Thyroid gland (tissue), 4 donors: Measurements from ENCODE around the gene TRIM67. TPM values are rescaled to one million over a fixed set of nuclear protein-coding genes. Genes with fewer than 3 reads are reported as not detected.
"Not testable (repeated sequence)": the region's sequence is repeated elsewhere in the genome, so short reads cannot be mapped to it uniquely, and the experiment has no call there.

Experiments
- DNase-seq, 2 donors: peaks; one replicate each; pipeline ENCODE4 v3.0.0-alpha.2; 2019
- H3K27ac ChIP-seq, 3 donors: fragments of 200-600 bp; sonication (generic); 1 replicate in 2 of 3; 2 replicates in 1 of 3; pipeline ENCODE4 v1.5.1; 2016 to 2019; ENCODE audit warnings: mild to moderate bottlenecking in 1 of 3, moderate library complexity in 1 of 3
- H3K27me3 ChIP-seq: fragments of 200-600 bp; sonication (generic); one replicate; pipeline ENCODE4 v1.5.1; 2019
- H3K36me3 ChIP-seq, 2 donors: fragments of 200-600 bp; sonication (generic); one replicate each; pipeline ENCODE4 v1.5.1; 2016 to 2019
- H3K4me1 ChIP-seq, 2 donors: fragments of 200-600 bp; sonication (generic); one replicate each; pipeline ENCODE4 v1.5.1; 2017 to 2019
- H3K4me3 ChIP-seq, 3 donors: fragments of 200-600 bp; sonication (generic); replicated peaks in 1 of 3; 1 replicate in 2 of 3; 2 replicates in 1 of 3; pipeline ENCODE4 v1.5.1; 2016; ENCODE audit warnings: mild to moderate bottlenecking in 1 of 3
- H3K9me3 ChIP-seq: fragments of 200-600 bp; sonication (generic); one replicate; pipeline ENCODE4 v1.5.1; 2017
- POLR2A ChIP-seq, 2 donors: fragments of 450-650 bp; IDR thresholded peaks; one replicate each; pipeline ENCODE4 v1.6.1; 2017; ENCODE audit warnings: antibody characterized with exemption in 2 of 2, mild to moderate bottlenecking in 2 of 2, moderate library complexity in 1 of 2
- WGBS, 2 donors: methylation state at CpG; one replicate each; pipeline ENCODE4 v1.1.5; 2017; 5-methylcytosine and 5-hydroxymethylcytosine counted together
- intact Hi-C: fragments of 100-400 bp; cut with DNase I; formaldehyde crosslinking; loops from one replicate; pipeline ENCODE4 v1.15.1; 2023
- total RNA-seq, 4 donors: library from RNA; depleted of rRNA; stranded (reverse); fragments of >200 nt; gene quantifications; one replicate each; pipeline ENCODE4 v1.2.3, GENCODE V29; 2016
- TF ChIP-seq, protein P1 (sequence below), 6 experiments: fragments of 200-600 bp in 3 of 6; fragments of 450-650 bp in 3 of 6; sonication (generic) in 3 of 6; IDR thresholded peaks; one replicate each; pipeline ENCODE4 v1.5.1; 2016 to 2019; ENCODE audit warnings: antibody characterized with exemption in 6 of 6, mild to moderate bottlenecking in 2 of 6, inconsistent platforms in 1 of 6, moderate library complexity in 1 of 6

TRIM67 gene
- total RNA-seq, 4 donors from 2014 or later: not detected

DNA sequence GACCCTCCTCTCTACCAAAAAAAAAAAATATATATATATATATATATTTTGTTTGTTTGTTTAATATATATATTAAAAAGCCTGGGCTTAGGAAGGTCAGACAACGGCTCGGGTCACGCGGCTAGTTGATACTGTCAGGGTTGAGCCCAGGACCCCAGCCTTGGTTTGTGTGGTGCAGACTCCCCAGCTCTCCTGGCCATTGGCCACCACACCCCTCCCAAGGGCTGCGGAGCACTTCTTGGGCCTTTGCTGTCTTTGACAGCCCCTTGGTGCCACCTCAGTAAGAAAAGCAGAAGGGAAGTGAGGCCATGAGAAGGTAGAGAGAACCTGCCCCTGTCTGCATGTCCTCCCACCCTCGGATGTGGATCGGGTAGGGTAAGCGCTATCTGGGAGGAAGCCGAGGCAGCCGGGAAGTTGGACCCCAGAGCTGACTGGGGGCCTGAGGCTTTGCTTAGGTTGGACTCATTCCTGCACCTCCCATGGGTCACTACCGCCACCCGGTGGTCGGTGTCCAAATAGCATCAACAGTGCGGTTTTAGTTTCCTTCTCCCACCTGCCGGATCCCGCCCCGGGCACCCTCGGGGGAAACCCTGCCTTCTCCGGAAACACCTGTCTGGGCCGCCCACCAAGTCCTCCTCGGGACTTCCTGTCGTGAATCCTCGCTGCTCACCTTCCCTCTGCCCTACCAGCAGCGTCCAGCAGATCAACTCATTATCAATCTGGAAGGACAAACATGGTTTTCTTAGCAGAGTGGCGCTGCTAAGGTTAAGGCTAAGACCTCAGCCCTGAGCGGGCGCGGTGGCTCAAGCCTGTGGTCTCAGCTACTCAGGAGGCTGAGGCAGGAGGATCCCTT, 49.4 kb downstream of the TRIM67 start:
- Histone ChIP-seq H3K9me3 (no peaks in the 10 kb centered on the region), H3K36me3 (no peaks in the 10 kb centered on the region), H3K27me3 (no peaks in the 10 kb centered on the region), H3K4me1 (peaks cover 0 to 9% of the 10 kb centered on the region in 2 donors), H3K27ac (no peak overlapping the region), H3K4me3 (peak overlapping the region in 1 of 3 donors; percentile 27)
- intact Hi-C loops: loop anchor here (5.0 kb wide), 1 partner anchor 294 kb away; no protein-coding TSS in a partner anchor
- 20% methylated on average over 24 to 28 of the region's 28 CpGs for WGBS, 2 donors
- DNase-seq: peak; percentile 83 to 89
- no peak for TF ChIP-seq POLR2A (IDR thresholded peaks at IDR 0.05)
- TF ChIP-seq, protein P1, sequence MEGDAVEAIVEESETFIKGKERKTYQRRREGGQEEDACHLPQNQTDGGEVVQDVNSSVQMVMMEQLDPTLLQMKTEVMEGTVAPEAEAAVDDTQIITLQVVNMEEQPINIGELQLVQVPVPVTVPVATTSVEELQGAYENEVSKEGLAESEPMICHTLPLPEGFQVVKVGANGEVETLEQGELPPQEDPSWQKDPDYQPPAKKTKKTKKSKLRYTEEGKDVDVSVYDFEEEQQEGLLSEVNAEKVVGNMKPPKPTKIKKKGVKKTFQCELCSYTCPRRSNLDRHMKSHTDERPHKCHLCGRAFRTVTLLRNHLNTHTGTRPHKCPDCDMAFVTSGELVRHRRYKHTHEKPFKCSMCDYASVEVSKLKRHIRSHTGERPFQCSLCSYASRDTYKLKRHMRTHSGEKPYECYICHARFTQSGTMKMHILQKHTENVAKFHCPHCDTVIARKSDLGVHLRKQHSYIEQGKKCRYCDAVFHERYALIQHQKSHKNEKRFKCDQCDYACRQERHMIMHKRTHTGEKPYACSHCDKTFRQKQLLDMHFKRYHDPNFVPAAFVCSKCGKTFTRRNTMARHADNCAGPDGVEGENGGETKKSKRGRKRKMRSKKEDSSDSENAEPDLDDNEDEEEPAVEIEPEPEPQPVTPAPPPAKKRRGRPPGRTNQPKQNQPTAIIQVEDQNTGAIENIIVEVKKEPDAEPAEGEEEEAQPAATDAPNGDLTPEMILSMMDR (IDR thresholded peaks at IDR 0.05): peak; percentile 55 to 94 (median 88)

DNA sequence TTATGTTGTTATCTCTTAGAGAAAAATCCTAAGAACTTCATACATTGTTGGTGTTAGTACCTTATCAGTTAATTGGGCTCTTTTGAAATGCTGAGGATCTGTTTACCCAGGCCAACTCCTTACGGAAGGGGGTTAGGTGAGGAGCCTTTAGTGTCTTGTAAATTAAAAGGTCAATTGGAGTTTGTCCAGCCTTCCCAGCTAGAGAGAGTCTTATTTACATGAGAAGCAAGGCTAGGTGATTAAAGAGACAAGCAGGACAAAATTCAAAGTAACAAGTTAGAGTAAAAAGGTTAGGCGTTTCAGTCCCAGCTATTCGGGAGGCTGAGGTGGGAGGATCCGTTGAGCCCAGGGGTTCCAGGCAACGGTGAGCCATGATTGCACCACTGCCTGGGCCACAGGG, 50.4 kb downstream of the TRIM67 start:
- not testable (repeated sequence) for H3K27ac ChIP-seq, H3K36me3 ChIP-seq, H3K4me3 ChIP-seq, DNase-seq, H3K9me3 ChIP-seq, H3K4me1 ChIP-seq, H3K27me3 ChIP-seq
- intact Hi-C loops: loop anchor here (5.0 kb wide), 1 partner anchor 295 kb away; no protein-coding TSS in a partner anchor
- WGBS, 2 donors: 60 to 67% methylated on average over 5 of the region's 5 CpGs

GRCh38 chr1:231213831-231214573, 52.1 kb downstream of the TRIM67 start:
- no peaks in the 10 kb centered on the region for H3K27me3 ChIP-seq
- intact Hi-C loops: loop anchor here (5.0 kb wide), 1 partner anchor 297 kb away; no protein-coding TSS in a partner anchor

GRCh38 chr1:231214918-231215680, 53.2 kb downstream of the TRIM67 start:
- TF ChIP-seq, protein P1 (IDR thresholded peaks at IDR 0.05): no peak
- no peak for TF ChIP-seq POLR2A (IDR thresholded peaks at IDR 0.05)
- Histone ChIP-seq H3K27ac (no peak overlapping the region), H3K9me3 (no peaks in the 10 kb centered on the region), H3K27me3 (no peaks in the 10 kb centered on the region), H3K4me1 (peaks cover 5 to 13% of the 10 kb centered on the region in 2 donors), H3K4me3 (no peak overlapping the region), H3K36me3 (no peaks in the 10 kb centered on the region)
- intact Hi-C loops: loop anchor here (5.0 kb wide), 2 partner anchors 298 to 418 kb away; no protein-coding TSS in a partner anchor
- 77 to 79% methylated on average over 17 of the region's 17 CpGs for WGBS, 2 donors
- DNase-seq: no peak

More at GRCh38 chr1:231213831-231214573, 52.1 kb downstream of the TRIM67 start:
- Histone ChIP-seq H3K4me1 (peaks cover 0 to 9% of the 10 kb centered on the region in 2 donors), H3K9me3 (no peaks in the 10 kb centered on the region), H3K27ac (no peak overlapping the region), H3K4me3 (no peak overlapping the region), H3K36me3 (no peaks in the 10 kb centered on the region)
- TF ChIP-seq POLR2A (IDR thresholded peaks at IDR 0.05): no peak
- TF ChIP-seq, protein P1 (IDR thresholded peaks at IDR 0.05): no peak
- 93 to 98% methylated on average over 14 to 17 of the region's 22 CpGs for WGBS, 2 donors
- no peak for DNase-seq
